MCF 10A (cell line): ENCODE results near the gene GMPR2. TPM values are rescaled to one million over a fixed set of nuclear protein-coding genes. Genes with fewer than 3 reads are reported as not detected.

Experiments
- BruUV-seq: library from RNA; stranded (reverse); fragments of 400-500 nt; replicated peaks from 2 replicates; lab custom pipeline; 2021; lab: Mats Ljungman, UMichigan
- CTCF ChIA-PET: fragments of 300-600 bp; sonication (Branson Sonifier 250); formaldehyde crosslinking; extraction: SDS; loops from one replicate; lab custom pipeline; 2021; ENCODE audit warnings: antibody characterized with exemption, inconsistent platforms; lab: Yijun Ruan, JAX
- POLR2A ChIA-PET: fragments of 300-600, 350-650 bp; sonication (Branson Sonifier 250); formaldehyde crosslinking; extraction: SDS; loops from one replicate; lab custom pipeline; 2020; ENCODE audit warnings: antibody characterized with exemption, inconsistent platforms; lab: Yijun Ruan, JAX
- DNase-seq: peaks from one replicate; pipeline ENCODE4 v3.0.0-alpha.2; 2018; ENCODE audit not compliant: unreplicated experiment
- H3K27ac Mint-ChIP-seq: one replicate; pipeline ENCODE4 v1.8.0; 2022; ENCODE audit warnings: mild to moderate bottlenecking, low read depth, mixed read lengths; ENCODE audit not compliant: unreplicated experiment
- H3K27me3 Mint-ChIP-seq: one replicate; pipeline ENCODE4 v1.8.0; 2022; ENCODE audit warnings: mixed read lengths; ENCODE audit not compliant: insufficient read depth, unreplicated experiment
- H3K36me3 Mint-ChIP-seq: one replicate; pipeline ENCODE4 v1.8.0; 2022; ENCODE audit warnings: mild to moderate bottlenecking, moderate library complexity, mixed read lengths; ENCODE audit not compliant: insufficient read depth, unreplicated experiment
- H3K4me1 Mint-ChIP-seq: one replicate; pipeline ENCODE4 v1.8.0; 2022; ENCODE audit warnings: mixed read lengths; ENCODE audit not compliant: insufficient read depth, unreplicated experiment
- H3K4me3 Mint-ChIP-seq: one replicate; pipeline ENCODE4 v1.8.0; 2022; ENCODE audit warnings: mild to moderate bottlenecking, moderate library complexity, mixed read lengths; ENCODE audit not compliant: unreplicated experiment
- H3K9me3 Mint-ChIP-seq: one replicate; pipeline ENCODE4 v1.8.0; 2022; ENCODE audit warnings: mixed read lengths; ENCODE audit not compliant: unreplicated experiment
- CTCF ChIP-seq: fragments of 200-600 bp; IDR thresholded peaks from one replicate; pipeline ENCODE4 v1.8.0; 2022; ENCODE audit warnings: antibody characterized with exemption, mild to moderate bottlenecking; ENCODE audit not compliant: unreplicated experiment
- intact Hi-C: fragments of 100-400 bp; cut with micrococcal nuclease; formaldehyde crosslinking; loops from 2 replicates; pipeline ENCODE4 v1.14.1; 2022
- total RNA-seq: library from RNA; stranded (reverse); gene quantifications from 2 replicates; pipeline ENCODE4 v1.2.3, GENCODE V29; 2022

GMPR2 gene
- total RNA-seq, 1 experiment from 2014 or later: 77.3 TPM

DNA sequence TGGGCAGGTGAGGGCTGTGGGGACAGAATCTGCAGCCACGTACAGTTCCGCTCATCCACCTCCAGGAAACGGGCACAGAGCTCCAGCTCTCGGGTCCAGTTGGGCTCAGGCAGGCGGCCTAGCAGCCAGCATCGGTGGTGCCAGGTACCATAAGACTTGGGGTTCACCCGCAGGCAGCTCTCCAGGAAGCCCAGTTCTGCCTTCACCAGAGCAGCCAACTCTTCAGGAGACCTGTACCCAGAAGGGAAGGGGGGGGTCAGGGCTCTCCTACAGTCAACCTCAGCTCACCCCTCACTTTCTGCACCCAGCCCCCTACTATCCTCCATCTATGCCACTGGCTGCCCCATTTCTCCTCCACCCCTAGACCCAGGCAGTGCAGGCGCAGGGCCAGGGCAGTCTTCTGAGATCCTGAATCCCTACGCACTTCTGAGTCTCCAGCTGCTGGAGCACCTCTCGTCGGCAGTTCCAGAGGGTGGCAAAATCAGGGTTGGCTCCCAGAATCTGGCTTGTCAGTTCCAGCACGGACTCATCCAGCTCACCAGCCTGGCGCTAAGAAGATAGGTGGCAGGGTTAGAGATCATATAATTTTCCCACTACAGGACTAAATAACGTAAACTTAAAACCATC is 37.3 kb downstream of the GMPR2 start:
- no peak for TF ChIP-seq CTCF
- intact Hi-C loops: no loop called here
- Mint-ChIP-seq H3K27me3 (no peaks in the 10 kb centered on the region), H3K27ac (no peak overlapping the region), H3K4me3 (peak overlapping the region; percentile 89), H3K36me3 (peaks cover 24% of the 10 kb centered on the region), H3K4me1 (peaks cover 44% of the 10 kb centered on the region), H3K9me3 (no peaks in the 10 kb centered on the region)
- POLR2A ChIA-PET: interaction anchor here (0.6 to 9.5 kb wide), 14 partner anchors 9 to 80 kb away, joined by 3 to 146 read pairs (median 10); partner anchors contain the start of genes CHMP4A, DHRS1, LTB4R2 and NOP9
- CTCF ChIA-PET: interaction anchor here (0.6 to 32.3 kb wide), 16 partner anchors 8 to 712 kb away, joined by 3 to 457 read pairs (median 4); partner anchors contain the start of genes CIDEB, DHRS1, LTB4R and LTB4R2
- TSS peak; percentile 39 for BruUV-seq
- DNase-seq: no peak

GRCh38 chr14:24270537-24271133 is 37.9 kb downstream of the GMPR2 start:
- Mint-ChIP-seq H3K27me3 (no peaks in the 10 kb centered on the region), H3K27ac (peak overlapping the region; percentile 16), H3K4me3 (peak overlapping the region; percentile 89), H3K4me1 (peaks cover 43% of the 10 kb centered on the region), H3K9me3 (no peaks in the 10 kb centered on the region), H3K36me3 (peaks cover 24% of the 10 kb centered on the region)
- POLR2A ChIA-PET: interaction anchor here (0.6 to 9.5 kb wide), 18 partner anchors 9 to 156 kb away, joined by 3 to 146 read pairs (median 10); partner anchors contain the start of genes CHMP4A, DCAF11, DHRS1 and LTB4R2
- intact Hi-C loops: loop anchor here (1.0 kb wide), 2 partner anchors 27 to 28 kb away; partner anchors contain the start of gene TINF2
- CTCF ChIA-PET: interaction anchor here (0.6 to 32.3 kb wide), 15 partner anchors 9 to 713 kb away, joined by 3 to 457 read pairs (median 4); partner anchors contain the start of genes CIDEB, DHRS1, LTB4R and LTB4R2
- BruUV-seq: no TSS peak
- DNase-seq: peak; percentile 31
- TF ChIP-seq CTCF: no peak

DNA sequence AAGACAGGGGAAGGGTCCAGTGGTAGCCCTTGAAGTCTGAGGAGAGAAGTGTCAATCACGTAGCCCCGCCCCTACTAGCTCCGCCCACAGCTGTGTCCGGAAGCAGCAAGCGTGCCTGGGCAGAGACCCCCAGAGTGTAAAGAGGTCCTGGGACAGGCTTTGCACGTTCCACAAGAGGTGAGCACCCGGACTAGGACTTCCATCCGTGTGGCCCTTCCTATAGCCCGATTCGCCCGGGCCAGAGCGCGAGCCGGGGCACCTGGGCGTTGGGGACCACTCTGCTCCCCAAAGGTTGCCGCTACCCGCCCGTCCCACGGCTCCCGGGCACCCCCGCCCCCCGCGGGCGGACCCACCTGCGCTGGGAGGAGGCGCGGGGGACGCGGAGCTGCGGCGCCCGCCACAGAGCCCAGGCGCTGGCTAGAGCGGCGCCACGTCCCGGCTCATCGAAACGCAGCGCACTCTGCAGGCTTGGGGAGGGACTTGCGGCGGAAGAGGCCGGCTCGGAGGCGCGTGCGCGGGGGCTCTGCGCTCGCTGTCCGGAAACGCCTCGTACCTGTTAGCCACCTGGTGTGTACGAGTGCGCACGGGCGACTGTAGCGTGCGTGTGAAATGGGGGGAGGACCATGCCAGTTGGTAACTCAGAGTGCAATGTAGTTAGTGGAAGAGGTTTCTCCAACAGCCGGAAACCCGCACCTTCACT is 38.6 kb downstream of the GMPR2 start, which contains the start of gene RABGGTA:
Gene RABGGTA (minus strand): TSS at position 464 of the 700 bp plus-strand sequence. CDS start 482 bp downstream, outside the sequence.
- BruUV-seq: no TSS peak
- TF ChIP-seq CTCF: peak; percentile 67
- DNase-seq: peak; percentile 88
- ChIA-PET POLR2A (interaction anchor here (0.7 to 9.5 kb wide), 24 partner anchors 10 to 160 kb away, joined by 3 to 146 read pairs (median 6); partner anchors contain the start of genes CHMP4A, CIDEB, DCAF11 and DHRS1), CTCF (interaction anchor here (0.6 to 32.3 kb wide), 15 partner anchors 8 to 77 kb away, joined by 3 to 457 read pairs (median 4); partner anchors contain the start of genes CIDEB, DHRS1, LTB4R2 and NOP9)
- Mint-ChIP-seq H3K9me3 (no peaks in the 10 kb centered on the region), H3K4me3 (peak within 1 kb of the TSS; percentile 89), H3K27me3 (no peaks in the 10 kb centered on the region), H3K36me3 (peaks cover 19% of the 10 kb centered on the region), H3K27ac (peak within 1 kb of the TSS; percentile 16), H3K4me1 (peaks cover 43% of the 10 kb centered on the region)
- intact Hi-C loops: loop anchor here (1.0 kb wide), 2 partner anchors 26 to 29 kb away; partner anchors contain the start of gene TINF2
